ENCODE results near the gene ZMYND8.
A peak's percentile ranks its signal among the peaks of the same experiment; 100 is the strongest.
"Not testable (repeated sequence)": the region's sequence is repeated elsewhere in the genome, so short reads cannot be mapped to it uniquely, and the experiment has no call there.

ZMYND8 gene

DNA sequence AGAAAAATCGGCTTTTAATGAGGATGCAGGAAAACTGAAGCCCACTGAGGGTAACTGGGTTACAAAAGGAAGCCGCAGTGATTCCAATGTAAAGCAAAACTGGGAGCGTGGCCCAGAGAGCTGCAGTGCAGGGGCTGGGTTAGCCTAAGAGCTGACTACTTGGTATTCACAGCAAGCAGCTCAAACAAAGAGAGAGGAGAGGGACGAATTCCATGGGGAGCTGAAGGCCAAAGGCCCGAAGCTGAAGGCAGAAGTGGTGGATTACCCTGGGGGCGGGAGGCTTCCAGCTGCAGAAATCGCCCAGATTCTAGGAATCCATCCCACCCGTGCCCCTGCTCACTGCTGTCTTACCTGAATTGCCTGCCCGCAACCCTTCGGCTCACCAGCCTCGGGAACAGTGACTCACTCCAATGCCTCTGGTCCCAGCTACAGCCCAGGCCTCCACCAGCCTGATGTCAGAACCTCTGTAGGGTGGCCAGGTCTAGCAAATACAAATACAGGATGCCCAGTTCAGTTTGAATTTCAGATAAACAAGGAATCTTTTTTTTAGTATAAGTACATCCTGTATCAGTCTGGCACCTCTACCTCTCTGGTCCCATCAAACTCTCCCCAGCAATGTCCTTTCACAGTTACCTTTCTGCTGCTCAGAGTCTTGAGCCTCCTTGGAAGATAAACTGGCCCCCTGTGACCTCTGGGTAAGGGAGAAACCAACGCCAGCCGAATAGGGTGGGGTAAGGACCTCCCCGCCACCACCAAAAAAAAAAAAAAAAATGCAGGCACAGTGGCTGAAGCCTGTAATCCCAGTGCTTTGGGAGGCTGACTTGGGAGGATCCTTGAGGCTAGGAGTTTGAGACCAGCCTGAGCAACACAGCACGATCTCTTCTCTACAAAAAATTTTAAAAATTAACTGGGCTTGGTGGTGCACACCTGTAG, 14.6 kb upstream of the ZMYND8 start:
- DNase-seq, result no peak

DNA sequence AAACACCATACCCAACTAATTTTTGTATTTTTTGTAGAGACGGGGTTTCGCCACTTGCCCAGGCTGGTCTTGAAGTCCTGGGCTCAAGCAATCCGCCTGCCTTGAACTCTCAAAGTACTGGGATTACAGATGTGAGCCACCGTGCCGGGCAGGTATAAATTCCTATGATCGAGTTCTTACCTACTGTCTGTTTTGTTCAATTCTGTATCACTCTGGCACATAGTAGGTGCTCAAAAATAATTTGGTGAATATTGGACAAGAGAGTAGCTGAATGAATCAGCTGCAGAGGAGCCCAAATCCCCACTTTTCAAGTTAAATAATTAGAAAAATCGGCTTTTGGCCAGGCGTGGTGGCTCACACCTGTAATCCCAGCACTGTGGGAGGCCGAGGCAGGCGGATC, 13.7 kb upstream of the ZMYND8 start:
- no peak for DNase-seq

DNA sequence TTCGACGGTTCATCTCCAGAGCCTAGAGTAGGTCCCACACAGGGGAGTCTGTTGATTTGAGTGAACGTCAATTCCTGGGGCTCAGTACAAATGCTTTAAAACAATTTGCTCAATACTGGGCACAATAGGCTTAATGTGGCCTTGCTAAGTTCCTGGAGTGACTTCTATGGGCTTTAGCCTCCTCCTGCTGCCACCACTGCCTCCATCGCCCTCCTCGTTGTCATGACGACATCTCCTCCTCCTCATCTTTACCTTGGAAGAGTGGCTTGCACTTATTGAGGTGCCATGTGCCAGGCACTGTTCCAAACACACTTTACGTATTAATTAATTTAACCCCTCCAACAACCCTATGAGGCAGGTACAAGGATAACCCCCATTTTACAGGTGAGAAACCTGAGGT, 11.8 kb upstream of the ZMYND8 start:
- no peak for DNase-seq

DNA sequence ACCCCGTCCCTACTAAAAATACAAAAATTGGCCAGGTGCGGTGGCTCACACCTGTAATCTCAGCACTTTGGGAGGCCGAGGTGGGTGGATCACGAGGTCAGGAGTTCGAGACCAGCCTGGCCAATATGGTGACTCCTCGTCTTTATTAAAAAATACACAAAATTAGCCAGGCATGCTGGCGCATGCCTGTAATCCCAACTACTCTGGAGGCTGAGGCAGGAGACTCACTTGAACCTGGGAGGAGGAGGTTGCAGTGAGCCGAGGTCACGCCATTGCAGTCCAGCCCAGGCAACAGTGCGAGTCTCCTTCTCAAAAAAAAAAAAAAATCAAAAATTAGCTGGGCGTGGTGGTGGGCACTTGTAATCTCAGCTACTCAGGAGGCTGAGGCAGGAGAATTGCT, 9.8 kb upstream of the ZMYND8 start:
- not testable (repeated sequence) for DNase-seq

DNA sequence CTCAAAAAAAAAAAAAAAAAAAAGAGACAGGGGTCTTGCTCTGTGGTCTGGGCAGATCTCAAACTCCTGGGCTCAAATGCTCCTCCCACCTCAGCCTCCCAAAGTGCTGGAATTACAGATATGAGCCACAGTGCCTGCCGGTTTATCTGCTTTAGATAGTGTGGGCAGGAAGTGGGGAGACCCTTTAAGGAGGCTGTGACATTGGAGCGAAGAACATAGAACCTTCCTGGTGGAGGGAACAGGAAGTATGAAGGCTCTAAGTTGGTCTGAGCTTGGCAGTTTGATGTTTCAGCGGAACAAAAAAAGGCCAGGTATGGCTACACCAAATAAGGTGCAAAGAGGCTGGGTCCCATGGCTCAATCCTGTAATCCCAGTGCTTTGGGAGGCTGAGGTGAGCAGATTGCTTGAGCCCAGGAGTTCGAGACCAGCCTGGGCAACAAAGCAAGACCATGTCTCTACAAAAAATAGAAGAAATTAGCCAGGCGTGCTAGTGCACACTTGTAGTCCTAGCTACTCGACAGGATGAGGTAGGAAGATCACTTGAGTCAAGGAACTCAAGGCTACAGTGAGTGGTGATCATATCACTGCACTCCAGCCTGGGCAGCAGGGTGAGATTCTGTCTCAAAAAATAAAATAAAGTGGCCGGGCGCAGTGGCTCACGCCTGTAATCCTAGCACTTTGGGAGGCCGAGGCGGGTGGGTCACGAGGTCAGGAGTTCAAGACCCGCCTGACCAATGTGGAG, 8.7 kb upstream of the ZMYND8 start:
- DNase-seq, result no peak

DNA sequence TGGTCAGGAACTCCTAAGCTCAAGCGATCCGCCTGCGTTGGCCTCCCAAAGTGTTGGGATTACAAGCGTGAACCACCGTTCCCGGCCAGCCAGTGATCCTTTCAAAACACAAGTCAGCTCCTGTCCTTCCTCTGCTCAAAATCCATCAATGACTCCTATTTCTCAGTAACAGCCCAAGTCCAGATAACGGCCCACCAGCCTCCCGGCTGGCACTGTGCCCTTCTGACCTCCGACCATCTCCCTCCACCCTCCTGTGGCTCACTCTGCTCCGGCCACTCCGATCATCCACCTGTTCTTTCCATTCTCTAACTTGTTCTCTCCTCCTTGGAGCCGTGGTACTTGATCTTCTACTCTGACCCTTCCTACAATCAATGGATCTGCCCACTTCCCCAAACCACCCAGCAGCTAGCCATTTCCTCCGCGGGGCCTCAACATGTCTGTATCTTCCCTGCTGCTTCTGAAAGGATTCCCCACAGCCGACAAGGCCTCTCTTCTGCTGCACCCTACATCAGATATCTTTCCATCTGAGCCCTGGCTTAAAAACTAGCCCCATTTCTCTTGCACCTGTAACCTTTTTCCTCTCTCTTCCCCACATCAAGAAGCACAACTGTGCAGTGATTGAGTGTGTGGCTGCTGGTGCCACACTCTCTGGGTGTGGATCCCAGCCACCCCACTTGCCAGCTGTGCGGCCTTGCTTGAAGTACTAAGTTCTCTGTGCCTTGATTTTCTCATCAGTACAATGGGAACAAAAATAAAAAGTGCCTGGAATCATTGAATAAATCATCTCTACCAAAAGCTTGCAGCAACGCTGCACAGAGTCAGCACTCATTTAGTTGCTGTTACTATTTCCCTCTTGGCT, 6.1 kb upstream of the ZMYND8 start:
- no peak for DNase-seq

DNA sequence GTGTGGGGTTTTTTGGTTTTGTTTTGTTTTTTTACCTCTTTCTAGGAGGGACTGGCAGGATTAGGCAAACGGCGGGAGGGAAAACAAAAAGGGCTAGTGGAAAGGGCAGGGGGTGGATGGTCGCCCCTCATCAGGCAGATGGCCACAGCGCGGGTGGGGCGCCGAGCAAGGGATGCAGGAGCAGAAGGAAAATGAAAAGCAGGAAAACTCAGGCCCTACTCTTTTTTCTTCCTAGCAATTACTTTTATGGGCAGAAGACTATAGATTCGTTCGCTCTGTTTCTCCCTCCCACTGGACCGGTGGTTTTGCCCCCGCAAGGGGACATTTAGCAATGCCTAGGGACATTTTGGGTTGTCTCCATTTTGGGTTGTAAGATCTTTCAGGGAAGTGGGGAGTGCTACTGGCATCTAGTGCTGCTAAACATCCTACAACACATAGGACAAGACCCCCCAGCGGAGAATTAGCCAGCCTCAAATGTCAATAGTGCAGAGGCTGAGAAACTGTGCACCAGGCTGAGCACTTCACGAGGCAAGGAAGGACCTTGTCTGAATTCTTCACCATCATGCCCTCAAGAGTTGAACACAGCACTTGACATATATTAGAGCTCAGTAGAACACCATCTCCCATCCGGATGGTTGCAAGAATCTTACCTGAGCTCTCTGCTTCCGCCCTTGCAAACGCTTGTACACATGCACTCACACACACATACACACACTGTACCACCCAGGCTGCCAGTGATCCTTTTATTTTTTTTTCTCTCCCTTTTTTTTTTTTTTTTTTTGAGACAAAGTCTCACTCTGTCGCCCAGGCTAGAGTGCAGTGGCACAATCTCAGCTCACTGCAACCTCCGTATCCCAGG, 4.8 kb upstream of the ZMYND8 start:
- DNase-seq, result no peak

DNA sequence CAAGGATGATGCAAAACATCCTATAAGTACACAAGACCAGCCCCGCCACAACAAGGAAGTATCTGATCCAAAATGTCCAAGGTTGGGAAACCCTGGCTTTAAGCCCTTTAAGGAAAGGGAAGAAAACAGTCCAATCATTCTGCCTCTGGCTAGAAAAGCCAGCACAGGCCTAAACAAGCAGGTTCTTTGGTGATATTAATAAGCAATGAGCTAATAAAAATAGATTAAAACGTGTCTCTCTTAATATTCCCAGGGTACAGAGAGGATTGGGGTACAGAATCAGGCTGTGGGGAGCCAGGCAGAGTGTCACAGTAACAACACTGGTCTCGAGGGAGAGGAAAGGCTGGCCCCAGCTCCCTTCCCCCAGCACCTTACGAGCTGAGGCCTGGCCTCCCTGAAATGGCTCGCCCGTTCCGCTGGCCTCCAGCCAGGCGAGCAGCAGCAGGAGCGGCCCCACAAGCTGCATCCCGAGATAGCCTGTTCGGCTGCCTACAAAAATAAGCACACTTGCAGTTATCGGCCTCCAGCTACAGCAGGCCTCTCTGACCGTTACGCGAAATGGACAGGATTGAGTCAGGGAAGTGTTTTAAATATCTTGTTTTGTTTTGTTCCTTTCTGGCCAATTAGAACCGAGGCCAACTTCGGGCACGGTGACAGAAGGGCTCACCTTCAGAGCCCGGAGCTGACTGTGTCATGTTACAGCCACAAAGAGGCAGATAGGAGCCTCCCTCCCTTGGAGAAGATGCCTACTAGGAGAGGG, 4.0 kb upstream of the ZMYND8 start:
- peak; percentile 98 for DNase-seq

DNA sequence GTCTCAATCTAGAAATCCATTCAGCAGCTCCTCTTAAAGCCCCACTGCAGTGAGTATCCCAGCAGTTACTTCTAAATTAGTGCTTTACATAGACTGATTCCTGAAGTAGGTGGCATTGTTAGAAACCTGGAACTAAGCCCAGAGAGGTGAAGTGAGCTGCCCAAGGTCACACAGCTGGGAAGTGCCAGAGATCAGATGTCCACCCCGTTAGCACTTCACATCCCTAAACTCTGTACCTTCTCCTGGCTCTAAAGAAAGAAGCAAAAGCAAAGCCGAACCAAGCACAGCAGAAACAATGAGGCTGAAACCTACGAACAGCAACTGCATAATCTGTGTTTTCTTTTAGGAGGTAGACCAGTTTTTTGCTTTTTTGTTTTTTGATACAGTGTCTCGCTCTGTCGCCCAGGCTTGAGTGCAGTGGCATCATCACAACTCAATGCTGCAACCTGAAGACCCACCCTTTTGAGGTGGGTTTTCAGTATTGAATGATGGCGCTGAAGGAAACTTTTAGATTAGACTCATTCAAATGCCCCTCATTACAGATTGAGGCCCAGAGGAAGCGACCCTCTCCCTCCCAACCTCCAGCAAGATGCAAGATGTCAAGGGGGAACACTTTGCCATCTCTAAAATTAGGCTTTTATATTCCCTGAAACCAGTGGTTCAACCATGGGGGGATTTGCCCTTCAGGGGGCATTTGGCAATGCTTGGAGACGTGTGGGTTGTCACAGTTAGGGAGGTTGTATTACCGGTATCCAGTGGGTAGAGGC, 3.2 kb upstream of the ZMYND8 start:
- DNase-seq, result peak; percentile 62

DNA sequence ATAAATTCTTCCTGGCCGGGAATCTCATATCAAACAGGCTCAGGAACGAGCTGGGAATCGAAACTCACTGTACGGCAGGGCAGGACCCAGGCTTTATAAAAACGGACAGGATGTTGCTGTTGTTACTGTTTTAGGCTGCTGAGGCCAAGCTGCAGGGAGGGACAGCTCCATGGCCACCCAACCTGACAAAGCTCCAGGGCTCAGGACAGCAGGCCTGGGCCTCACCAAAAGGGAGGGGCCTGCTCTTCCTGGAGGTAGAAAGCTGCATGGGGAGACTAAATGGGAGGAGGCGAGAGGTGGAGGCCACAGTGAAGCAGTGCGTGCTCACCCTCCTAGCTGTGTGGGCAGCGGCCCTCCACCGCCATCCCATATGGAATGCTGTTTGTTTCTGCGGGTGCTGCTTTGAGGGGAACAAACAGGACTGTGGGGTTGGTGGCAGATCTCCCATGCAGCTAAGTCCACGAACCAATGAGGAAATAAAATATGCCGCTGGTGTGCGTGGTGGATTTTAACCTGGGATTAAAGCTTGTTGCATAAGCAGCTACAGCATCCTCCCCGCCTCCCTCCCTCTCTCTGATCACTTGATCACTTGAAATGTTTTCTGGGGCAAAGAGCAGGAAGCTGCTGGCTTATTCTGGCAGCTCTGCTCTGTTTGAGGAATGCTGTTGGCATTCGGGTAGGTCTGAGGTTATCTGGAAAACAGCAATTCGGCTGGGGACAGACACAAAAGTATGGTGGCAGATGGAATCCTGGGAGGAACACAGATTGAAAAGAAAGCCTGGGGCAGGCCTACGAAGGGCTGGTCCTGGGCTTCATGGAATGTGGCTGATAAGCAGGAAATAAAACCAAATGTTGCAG, 2.4 kb upstream of the ZMYND8 start:
- peak; percentile 94 for DNase-seq

DNA sequence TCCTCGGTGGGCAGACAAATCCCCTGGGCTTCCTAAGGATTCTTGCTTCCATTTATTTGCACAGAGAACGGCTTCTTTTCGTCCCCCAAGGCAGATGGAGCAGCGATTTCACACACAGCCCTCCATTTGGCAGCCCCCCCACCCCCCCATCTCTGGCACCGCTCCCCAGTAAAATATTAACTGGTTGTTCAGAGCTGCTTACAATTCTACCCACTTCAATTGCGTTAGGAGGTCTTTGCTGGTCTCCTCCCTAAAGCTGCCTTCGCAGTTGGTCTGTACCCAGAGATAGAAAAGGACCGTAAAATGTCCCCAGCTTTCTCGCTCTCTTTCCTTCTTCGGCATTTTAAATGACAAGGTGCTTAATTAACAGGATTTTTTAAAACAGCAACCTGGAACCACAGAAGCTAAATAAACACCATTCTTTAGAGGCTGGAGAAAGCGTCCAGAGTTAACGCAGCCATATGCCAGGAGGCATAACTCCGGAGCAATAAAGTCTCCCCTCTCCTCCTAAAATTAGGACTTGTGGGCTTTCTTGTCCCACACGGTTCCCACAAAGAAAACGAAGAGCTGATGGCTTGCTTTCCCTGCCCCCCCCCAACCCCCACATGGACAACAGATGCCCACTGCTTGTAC, 1.7 kb upstream of the ZMYND8 start:
- DNase-seq, result no peak

DNA sequence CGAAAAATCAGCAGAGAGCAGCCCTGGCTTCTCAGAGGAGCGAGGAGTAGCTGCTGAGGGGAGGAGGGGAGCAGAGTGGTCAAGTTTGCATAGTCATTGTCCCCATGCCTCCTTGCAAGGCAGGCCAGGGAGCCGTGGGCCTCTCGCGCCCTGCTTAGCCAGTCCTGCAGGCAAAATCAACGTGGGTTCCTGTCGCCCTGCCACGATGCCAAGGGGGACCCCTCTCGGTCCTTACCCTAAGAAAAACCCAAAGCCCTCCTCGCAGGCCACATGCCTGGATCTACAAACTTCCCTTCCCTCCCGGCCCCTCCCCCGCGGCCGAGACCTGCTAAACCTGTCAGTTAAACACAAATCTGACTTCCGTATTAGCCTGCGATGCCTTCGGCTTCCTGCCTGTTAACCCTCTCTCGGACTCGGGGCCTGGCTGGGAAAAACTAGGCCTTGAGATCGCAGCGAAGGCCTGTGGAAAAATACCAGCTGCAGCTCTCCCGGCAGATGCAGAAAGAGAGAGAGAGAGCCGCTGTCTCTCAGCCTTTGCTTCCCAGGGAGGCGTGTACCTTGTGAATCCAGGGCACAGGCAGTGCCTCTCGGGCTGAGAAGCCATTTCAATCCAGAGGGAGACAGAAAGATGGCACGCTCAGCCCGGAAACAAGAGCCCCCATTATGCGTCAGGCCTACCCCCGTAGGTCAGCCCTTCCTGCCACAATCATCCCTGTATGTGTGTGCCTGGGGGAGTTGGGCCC, 968 bp upstream of the ZMYND8 start:
- DNase-seq, result peak; percentile 85

DNA sequence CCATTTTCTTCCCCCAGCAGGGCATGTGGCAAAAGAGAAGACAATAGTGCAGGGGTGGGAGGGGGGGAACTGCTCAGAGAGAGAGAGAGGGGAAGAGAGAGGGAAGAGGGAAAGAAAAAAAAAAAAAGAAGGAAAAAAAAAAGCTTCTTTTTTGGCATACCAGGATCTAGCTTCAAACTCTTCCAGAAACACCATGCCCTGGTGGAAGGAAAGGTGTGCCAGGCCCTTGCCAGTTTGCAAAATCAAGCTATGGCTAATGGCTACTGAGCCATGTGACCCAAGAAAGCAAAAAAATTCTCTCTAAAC, 326 bp downstream of the ZMYND8 start:
- DNase-seq, result no peak

DNA sequence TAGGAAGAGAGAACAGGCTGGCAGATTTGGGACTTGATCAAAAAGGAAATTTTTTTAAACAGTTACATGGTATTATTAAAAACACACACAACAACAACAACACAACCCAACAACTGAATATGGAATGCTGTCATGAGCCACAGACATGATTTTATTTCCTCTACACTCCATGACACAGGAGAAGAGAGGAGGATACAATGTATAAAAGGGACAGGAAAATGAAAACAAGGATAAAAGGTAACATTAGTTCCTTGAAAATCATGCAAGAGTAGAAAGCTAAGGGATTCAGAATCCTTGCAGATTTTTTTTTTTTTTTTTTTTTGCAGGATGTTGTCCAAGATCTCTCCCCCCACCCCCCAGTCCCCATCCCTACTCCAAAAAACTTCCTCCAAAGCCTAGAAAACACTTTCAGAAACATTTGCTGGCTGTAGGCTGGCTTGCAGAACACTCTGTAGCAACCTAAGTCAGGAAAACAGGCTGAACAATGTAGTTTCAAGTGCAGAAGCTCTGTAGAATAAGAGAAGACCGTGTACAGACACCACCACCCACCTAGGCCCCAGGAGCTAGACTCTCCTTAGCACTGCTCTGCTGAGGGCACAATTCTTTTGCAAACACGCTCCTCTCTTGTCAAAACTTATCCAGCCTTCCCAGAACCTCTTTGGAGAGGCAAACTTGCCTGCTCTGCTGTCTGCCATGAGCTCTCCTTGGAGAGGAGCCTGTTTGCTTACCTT, 845 bp downstream of the ZMYND8 start:
- no peak for DNase-seq

DNA sequence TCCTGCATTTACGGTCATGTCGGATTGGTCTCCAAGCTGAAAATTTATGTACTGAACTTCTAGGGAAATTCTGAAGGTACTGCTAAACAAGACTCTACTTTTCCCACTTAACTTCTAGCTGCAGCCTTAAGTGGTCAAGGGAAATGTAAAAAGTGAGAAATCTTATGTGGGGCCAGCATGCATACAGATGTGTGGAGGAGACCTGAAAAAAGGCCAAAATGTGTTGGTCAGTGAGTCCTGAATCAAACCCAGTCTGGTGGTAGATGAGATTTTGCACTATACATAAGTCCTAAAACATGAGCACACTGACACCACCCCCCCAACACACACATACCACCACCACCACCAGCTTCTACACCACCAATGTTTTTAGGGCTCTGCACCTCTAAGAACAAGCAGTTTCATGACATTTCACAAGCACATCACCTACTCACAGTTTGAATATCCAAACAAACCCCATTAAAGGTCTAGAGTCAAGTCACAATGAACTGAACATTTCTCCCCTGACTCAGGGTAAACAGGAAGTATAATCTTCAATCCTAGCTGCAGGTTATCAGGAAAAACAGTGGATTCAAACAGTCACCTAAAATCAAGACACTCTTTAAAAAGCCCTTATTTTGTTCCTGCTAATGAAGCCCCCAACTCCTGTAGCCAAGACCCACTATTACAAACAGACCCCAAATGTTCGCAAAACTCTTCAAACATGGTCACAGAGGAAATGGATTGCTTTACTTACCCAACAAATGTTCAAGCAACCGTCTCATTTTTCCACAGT, 1.6 kb downstream of the ZMYND8 start:
- DNase-seq, result no peak

DNA sequence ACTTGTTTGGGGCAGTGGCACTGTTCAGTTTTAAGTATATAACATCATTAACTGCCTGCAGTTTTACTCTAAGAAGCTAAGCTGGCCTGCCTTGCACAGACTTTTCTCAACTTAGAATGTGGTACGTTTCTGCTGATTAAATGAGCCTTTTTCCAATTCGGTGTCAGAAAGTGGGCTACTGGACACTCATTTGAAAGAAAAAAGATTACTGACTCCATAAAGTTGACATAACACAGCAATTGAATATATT, 2.1 kb downstream of the ZMYND8 start:
- no peak for DNase-seq

DNA sequence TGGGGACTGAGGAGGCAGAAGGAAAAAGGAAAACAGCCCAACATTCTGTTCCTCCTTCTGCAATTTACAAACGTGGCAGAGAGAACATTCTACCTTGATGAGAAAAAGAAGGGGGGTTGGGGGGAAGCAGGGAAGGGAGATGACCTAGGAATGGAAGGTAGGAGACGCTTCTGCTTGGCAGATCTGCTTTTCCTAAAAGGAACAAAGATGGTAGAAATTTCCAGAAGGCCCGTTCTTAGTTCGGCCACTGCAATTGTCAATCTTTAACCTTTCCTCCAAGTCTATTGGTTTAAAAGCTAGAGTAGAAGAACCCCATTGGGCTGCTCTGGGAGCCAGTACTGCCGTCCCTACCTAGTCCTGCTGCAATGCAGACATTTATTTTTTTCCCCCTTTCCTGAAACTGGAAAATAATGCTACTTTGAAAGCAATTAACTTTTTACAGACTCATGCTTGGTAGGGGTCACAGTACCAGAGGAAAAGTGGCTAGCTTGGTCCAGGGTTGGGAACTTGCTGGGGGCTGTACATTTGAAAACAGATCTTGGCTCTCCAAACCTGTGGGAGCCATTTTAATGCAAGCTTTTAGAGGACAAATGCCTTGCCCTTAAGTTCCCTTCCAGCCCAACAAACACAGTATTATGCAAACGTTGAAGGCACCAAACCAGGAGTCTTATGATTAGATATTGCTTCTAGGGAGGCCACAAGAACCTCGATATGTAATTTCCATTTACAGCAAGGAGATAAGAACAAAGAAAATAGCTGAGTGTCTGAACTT, 2.6 kb downstream of the ZMYND8 start:
- DNase-seq, result no peak

All from NCI-H2029 (cell line).